ENCODE results near the gene KLF11. TPM values are rescaled to one million over a fixed set of nuclear protein-coding genes. Genes with fewer than 3 reads are reported as not detected.

The KLF11 gene
- total RNA-seq, 2 donors from 2014 or later, result 9.3 to 13.1 TPM

DNA sequence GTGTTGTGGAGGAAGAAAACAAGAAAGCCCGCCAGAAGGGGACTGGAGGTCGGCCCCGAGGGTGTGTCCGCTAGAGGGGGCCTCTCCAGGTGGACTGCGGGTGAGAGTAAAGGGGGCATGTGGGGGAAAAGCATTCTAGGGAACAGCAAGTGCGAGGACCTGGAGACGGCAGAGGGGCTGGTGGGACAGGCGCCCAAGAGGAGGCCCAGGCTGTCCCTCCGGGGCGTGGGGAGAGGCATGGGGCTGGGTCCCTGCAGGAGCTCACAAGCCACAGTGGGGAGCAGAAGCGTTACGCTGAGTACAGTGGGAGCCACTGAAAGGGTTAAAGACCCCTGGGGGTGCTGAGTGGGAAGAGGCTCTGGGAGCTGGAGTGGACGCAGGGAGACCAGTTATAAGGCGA is 1.6 kb upstream of the KLF11 start:
- peaks cover 27% of the 10 kb centered on the region for H3K27me3 Mint-ChIP-seq (ENCODE audit: insufficient read depth)
- Histone ChIP-seq H3K27me3 (ENCODE audit: control insufficient read depth, insufficient read depth, low read length, poor library complexity, severe bottlenecking) (no peaks in the 10 kb centered on the region), H3K4me3 (ENCODE audit: low read length) (no peak overlapping the region), H3K4me1 (ENCODE audit: control insufficient read depth, insufficient read depth, low read length) (no peaks in the 10 kb centered on the region), H3K36me3 (ENCODE audit: control insufficient read depth, insufficient read depth, low read length) (no peaks in the 10 kb centered on the region), H3K9ac (ENCODE audit: extremely low read depth, low read length, poor library complexity, severe bottlenecking) (no peak overlapping the region), H3K9me3 (ENCODE audit: control insufficient read depth, low read length) (no peaks in the 10 kb centered on the region), H3K27ac (ENCODE audit: low read depth, low read length) (no peak overlapping the region)
- peak overlapping the region; percentile 69 for H3K4me3 Mint-ChIP-seq
- TF ChIP-seq, protein P1, sequence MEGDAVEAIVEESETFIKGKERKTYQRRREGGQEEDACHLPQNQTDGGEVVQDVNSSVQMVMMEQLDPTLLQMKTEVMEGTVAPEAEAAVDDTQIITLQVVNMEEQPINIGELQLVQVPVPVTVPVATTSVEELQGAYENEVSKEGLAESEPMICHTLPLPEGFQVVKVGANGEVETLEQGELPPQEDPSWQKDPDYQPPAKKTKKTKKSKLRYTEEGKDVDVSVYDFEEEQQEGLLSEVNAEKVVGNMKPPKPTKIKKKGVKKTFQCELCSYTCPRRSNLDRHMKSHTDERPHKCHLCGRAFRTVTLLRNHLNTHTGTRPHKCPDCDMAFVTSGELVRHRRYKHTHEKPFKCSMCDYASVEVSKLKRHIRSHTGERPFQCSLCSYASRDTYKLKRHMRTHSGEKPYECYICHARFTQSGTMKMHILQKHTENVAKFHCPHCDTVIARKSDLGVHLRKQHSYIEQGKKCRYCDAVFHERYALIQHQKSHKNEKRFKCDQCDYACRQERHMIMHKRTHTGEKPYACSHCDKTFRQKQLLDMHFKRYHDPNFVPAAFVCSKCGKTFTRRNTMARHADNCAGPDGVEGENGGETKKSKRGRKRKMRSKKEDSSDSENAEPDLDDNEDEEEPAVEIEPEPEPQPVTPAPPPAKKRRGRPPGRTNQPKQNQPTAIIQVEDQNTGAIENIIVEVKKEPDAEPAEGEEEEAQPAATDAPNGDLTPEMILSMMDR (conservative IDR thresholded peaks at IDR 0.05), result no peak
- 92% methylated on average over 9 to 14 of the region's 14 CpGs for WGBS, 2 experiments (ENCODE audit: insufficient coverage in 1 of 2, insufficient read length in 1 of 2)
- peaks cover 6% of the 10 kb centered on the region for H3K36me3 Mint-ChIP-seq (ENCODE audit: low read depth)
- no peaks in the 10 kb centered on the region for H3K4me1 Mint-ChIP-seq
- H3K9me3 Mint-ChIP-seq, result no peaks in the 10 kb centered on the region
- no peak overlapping the region for H3K27ac Mint-ChIP-seq
- DNase-seq, result peak; percentile 45

DNA sequence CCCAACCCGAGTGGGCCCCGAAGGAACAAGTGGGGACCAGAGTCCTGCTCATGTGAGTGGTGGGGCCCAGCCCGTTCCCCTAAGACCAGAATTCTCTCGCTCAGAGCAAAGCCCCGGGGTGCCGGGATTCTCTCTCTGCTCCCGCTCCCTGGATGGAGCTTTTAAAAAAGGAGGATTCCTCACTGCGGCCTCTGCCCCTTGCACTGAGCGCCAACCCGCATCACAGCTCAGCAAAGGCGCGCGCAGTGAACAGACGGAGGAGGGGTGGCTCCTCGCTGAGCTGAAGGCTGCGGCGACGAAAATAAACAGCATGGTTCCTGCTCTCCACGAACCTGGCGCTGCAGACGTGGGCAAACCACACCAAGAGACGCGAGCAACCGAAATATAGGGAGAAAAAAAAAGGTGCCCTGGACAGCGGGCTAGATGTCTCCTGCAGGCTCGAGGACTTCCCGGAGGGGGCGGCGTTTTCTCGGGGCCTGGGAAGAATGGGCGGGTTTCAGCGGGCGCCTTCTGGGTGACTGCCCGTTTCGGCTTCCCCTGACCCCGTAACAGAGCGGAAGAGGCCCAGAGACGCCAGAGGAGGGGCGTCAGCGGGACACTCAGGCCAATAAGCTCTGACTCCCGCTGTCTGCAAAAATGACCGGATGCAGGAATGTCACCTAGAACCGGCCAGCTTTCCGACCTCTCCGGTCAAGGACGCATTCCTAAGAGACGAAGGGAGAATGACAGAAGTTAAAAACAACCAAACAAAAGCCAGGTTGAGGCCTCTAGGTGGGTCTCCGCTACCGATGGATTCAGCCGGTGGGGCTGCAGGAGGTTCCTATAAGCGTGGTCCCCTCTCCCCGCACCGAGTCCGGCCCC is 819 bp upstream of the KLF11 start:
- peak overlapping the region; percentile 87 for H3K27ac Mint-ChIP-seq
- H3K36me3 Mint-ChIP-seq (ENCODE audit: low read depth), result peaks cover 8% of the 10 kb centered on the region
- H3K4me3 Mint-ChIP-seq, result peak overlapping the region; percentile 69
- peak overlapping the region; percentile 81 for H3K4me3 ChIP-seq (ENCODE audit: low read length)
- H3K27me3 Mint-ChIP-seq (ENCODE audit: insufficient read depth), result peaks cover 27% of the 10 kb centered on the region
- H3K27ac ChIP-seq (ENCODE audit: low read depth, low read length), result no peak overlapping the region
- H3K9me3 Mint-ChIP-seq, result no peaks in the 10 kb centered on the region
- H3K9me3 ChIP-seq (ENCODE audit: control insufficient read depth, low read length), result no peaks in the 10 kb centered on the region
- no peaks in the 10 kb centered on the region for H3K4me1 Mint-ChIP-seq
- peak overlapping the region; percentile 71 for H3K9ac ChIP-seq (ENCODE audit: extremely low read depth, low read length, poor library complexity, severe bottlenecking)
- H3K36me3 ChIP-seq (ENCODE audit: control insufficient read depth, insufficient read depth, low read length), result no peaks in the 10 kb centered on the region
- 9 to 14% methylated on average over 33 to 51 of the region's 54 CpGs for WGBS, 2 experiments (ENCODE audit: insufficient coverage in 1 of 2, insufficient read length in 1 of 2)
- TF ChIP-seq, protein P1 (conservative IDR thresholded peaks at IDR 0.05), result peak; percentile 43
- H3K27me3 ChIP-seq (ENCODE audit: control insufficient read depth, insufficient read depth, low read length, poor library complexity, severe bottlenecking), result no peaks in the 10 kb centered on the region
- peak; percentile 91 for DNase-seq
- no peaks in the 10 kb centered on the region for H3K4me1 ChIP-seq (ENCODE audit: control insufficient read depth, insufficient read depth, low read length)

DNA sequence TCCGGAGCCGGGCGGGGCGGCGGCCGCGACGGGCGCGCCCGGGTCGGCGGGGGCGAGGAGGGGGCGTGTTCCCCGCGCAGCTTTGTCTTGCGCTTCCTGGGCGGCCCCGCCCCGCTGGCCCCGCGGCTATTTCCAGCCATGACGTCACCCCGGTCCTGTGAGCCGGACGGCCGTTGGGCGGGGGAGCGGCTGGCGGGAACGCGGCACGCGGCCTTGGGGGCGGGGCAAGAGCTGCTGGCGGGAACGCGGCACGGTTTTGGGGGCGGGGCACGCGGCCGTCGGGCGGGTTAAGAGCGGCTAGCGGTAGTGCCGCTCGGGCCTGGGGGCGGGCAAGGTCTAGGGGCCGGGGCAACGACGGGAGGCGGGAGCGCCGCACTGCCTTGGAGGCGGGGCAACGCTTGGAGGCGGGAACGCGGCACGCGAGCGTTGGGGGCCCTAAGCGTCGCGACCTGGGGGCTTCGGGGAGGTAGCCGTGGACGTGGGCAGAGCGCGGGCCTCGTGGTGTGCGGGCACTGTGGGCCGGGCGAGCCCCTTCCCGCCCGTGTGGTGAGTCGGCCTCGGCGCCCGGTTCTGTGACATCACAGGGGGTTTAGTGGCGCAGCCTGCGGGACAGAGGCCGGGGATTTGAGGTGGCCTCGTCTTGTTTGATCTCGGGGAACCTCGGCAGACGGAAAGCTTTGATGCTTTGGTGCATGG is 704 bp downstream of the KLF11 start:
- no peaks in the 10 kb centered on the region for H3K9me3 ChIP-seq (ENCODE audit: control insufficient read depth, low read length)
- no peaks in the 10 kb centered on the region for H3K27me3 ChIP-seq (ENCODE audit: control insufficient read depth, insufficient read depth, low read length, poor library complexity, severe bottlenecking)
- peaks cover 2% of the 10 kb centered on the region for H3K36me3 ChIP-seq (ENCODE audit: control insufficient read depth, insufficient read depth, low read length)
- peak overlapping the region; percentile 41 for H3K9ac ChIP-seq (ENCODE audit: extremely low read depth, low read length, poor library complexity, severe bottlenecking)
- TF ChIP-seq, protein P1 (conservative IDR thresholded peaks at IDR 0.05), result no peak
- no peaks in the 10 kb centered on the region for H3K4me1 ChIP-seq (ENCODE audit: control insufficient read depth, insufficient read depth, low read length)
- no peaks in the 10 kb centered on the region for H3K4me1 Mint-ChIP-seq
- H3K4me3 ChIP-seq (ENCODE audit: low read length), result peak overlapping the region; percentile 65
- peaks cover 27% of the 10 kb centered on the region for H3K27me3 Mint-ChIP-seq (ENCODE audit: insufficient read depth)
- peak; percentile 97 for DNase-seq
- peak overlapping the region; percentile 96 for H3K27ac ChIP-seq (ENCODE audit: low read depth, low read length)
- H3K9me3 Mint-ChIP-seq, result no peaks in the 10 kb centered on the region
- H3K4me3 Mint-ChIP-seq, result peak overlapping the region; percentile 44
- 21 to 30% methylated on average over 24 to 90 of the region's 90 CpGs for WGBS, 2 experiments (ENCODE audit: insufficient coverage in 1 of 2, insufficient read length in 1 of 2)
- H3K27ac Mint-ChIP-seq, result no peak overlapping the region
- peaks cover 13% of the 10 kb centered on the region for H3K36me3 Mint-ChIP-seq (ENCODE audit: low read depth)
